Cardiac muscle cell (in vitro differentiated cells and primary cell): ENCODE results near the gene CEACAM5. TPM values are rescaled to one million over a fixed set of nuclear protein-coding genes. Genes with fewer than 3 reads are reported as not detected.

ENCODE experiments used
- DNase-seq, 2 donors: peaks; one replicate each; pipeline versions ENCODE4 v3.0.0 to v3.0.0-alpha.2; 2010 to 2017; ENCODE audit warnings: low read depth in 1 of 2, low spot score in 1 of 2
- H3K27ac ChIP-seq: fragments of 200-600 bp; sonication (generic); 2 replicates; pipeline ENCODE4 v1.5.1; 2016
- H3K27me3 ChIP-seq: fragments of 200-600 bp; sonication (generic); 2 replicates; pipeline ENCODE4 v1.6.0; 2016; ENCODE audit warnings: control low read depth
- H3K36me3 ChIP-seq: fragments of 200-600 bp; sonication (generic); 2 replicates; pipeline ENCODE4 v1.5.1; 2016; ENCODE audit warnings: control low read depth
- H3K4me1 ChIP-seq: fragments of 200-600 bp; sonication (generic); 2 replicates; pipeline ENCODE4 v1.8.1; 2017; ENCODE audit warnings: low read depth, mild to moderate bottlenecking, mixed run types
- H3K4me3 ChIP-seq: fragments of 200-600 bp; sonication (generic); 2 replicates; pipeline ENCODE4 v1.5.1; 2016; ENCODE audit warnings: mild to moderate bottlenecking
- H3K9me3 ChIP-seq: fragments of 200-600 bp; sonication (generic); 2 replicates; pipeline ENCODE4 v1.5.1; 2017; ENCODE audit warnings: low read depth, mild to moderate bottlenecking, control low read depth
- CTCF ChIP-seq: IDR thresholded peaks from 2 replicates; pipeline ENCODE4 v1.5.1; 2012; ENCODE audit warnings: low read depth, mild to moderate bottlenecking, low read length
- polyA plus RNA-seq: library from polyadenylated mRNA; unstranded; fragments of >200 nt; fragmentation: Nextera tagmentation; extraction: Ambion mirVana; gene quantifications from 2 replicates; pipeline ENCODE4 v1.2.1, GENCODE V29; 2016
- total RNA-seq: library from RNA; depleted of rRNA; stranded (reverse); fragments of >200 nt; gene quantifications from 2 replicates; pipeline ENCODE4 v1.2.3, GENCODE V29; 2016

Gene CEACAM5
- total and polyA plus RNA-seq, 2 experiments from 2014 or later: not detected

GRCh38 chr19:41701401-41702075 is 6.9 kb upstream of the CEACAM5 start:
- peak; percentile 11 for TF ChIP-seq CTCF
- no peaks in the 10 kb centered on the region for H3K9me3 ChIP-seq
- DNase-seq: no peak

DNA sequence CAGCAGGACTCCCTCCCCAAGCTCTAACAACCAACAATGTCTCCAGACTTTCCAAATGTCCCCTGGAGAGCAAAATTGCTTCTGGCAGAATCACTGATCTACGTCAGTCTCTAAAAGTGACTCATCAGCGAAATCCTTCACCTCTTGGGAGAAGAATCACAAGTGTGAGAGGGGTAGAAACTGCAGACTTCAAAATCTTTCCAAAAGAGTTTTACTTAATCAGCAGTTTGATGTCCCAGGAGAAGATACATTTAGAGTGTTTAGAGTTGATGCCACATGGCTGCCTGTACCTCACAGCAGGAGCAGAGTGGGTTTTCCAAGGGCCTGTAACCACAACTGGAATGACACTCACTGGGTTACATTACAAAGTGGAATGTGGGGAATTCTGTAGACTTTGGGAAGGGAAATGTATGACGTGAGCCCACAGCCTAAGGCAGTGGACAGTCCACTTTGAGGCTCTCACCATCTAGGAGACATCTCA is 6.2 kb upstream of the CEACAM5 start:
- Histone ChIP-seq H3K4me3 (no peak overlapping the region), H3K9me3 (no peaks in the 10 kb centered on the region), H3K27me3 (no peaks in the 10 kb centered on the region), H3K4me1 (no peaks in the 10 kb centered on the region), H3K27ac (no peak overlapping the region), H3K36me3 (no peaks in the 10 kb centered on the region)
- TF ChIP-seq CTCF: no peak
- peak in 1 of 2 donors; percentile 31 for DNase-seq

More at GRCh38 chr19:41701401-41702075, 6.9 kb upstream of the CEACAM5 start:
- Histone ChIP-seq H3K27ac (no peak overlapping the region), H3K27me3 (no peaks in the 10 kb centered on the region), H3K4me1 (no peaks in the 10 kb centered on the region), H3K4me3 (no peak overlapping the region), H3K36me3 (no peaks in the 10 kb centered on the region)

DNA sequence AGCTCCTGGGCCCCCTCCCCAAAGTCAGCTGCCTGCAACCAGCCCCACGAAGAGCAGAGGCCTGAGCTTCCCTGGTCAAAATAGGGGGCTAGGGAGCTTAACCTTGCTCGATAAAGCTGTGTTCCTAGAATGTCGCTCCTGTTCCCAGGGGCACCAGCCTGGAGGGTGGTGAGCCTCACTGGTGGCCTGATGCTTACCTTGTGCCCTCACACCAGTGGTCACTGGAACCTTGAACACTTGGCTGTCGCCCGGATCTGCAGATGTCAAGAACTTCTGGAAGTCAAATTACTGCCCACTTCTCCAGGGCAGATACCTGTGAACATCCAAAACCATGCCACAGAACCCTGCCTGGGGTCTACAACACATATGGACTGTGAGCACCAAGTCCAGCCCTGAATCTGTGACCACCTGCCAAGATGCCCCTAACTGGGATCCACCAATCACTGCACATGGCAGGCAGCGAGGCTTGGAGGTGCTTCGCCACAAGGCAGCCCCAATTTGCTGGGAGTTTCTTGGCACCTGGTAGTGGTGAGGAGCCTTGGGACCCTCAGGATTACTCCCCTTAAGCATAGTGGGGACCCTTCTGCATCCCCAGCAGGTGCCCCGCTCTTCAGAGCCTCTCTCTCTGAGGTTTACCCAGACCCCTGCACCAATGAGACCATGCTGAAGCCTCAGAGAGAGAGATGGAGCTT is 4.7 kb upstream of the CEACAM5 start:
- H3K4me3 ChIP-seq: no peak overlapping the region
- no peaks in the 10 kb centered on the region for H3K36me3 ChIP-seq
- no peak overlapping the region for H3K27ac ChIP-seq
- no peak for DNase-seq
- no peaks in the 10 kb centered on the region for H3K4me1 ChIP-seq
- TF ChIP-seq CTCF: no peak
- no peaks in the 10 kb centered on the region for H3K9me3 ChIP-seq
- H3K27me3 ChIP-seq: no peaks in the 10 kb centered on the region

DNA sequence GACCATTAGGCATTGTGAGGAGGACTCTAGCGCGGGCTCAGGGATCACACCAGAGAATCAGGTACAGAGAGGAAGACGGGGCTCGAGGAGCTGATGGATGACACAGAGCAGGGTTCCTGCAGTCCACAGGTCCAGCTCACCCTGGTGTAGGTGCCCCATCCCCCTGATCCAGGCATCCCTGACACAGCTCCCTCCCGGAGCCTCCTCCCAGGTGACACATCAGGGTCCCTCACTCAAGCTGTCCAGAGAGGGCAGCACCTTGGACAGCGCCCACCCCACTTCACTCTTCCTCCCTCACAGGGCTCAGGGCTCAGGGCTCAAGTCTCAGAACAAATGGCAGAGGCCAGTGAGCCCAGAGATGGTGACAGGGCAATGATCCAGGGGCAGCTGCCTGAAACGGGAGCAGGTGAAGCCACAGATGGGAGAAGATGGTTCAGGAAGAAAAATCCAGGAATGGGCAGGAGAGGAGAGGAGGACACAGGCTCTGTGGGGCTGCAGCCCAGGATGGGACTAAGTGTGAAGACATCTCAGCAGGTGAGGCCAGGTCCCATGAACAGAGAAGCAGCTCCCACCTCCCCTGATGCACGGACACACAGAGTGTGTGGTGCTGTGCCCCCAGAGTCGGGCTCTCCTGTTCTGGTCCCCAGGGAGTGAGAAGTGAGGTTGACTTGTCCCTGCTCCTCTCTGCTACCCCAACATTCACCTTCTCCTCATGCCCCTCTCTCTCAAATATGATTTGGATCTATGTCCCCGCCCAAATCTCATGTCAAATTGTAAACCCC is 2.8 kb upstream of the CEACAM5 start:
- H3K27me3 ChIP-seq: no peaks in the 10 kb centered on the region
- peak in 1 of 2 donors; percentile 25 for DNase-seq
- H3K27ac ChIP-seq: no peak overlapping the region
- H3K4me1 ChIP-seq: no peaks in the 10 kb centered on the region
- H3K4me3 ChIP-seq: no peak overlapping the region
- H3K9me3 ChIP-seq: no peaks in the 10 kb centered on the region
- no peaks in the 10 kb centered on the region for H3K36me3 ChIP-seq
- TF ChIP-seq CTCF: no peak

DNA sequence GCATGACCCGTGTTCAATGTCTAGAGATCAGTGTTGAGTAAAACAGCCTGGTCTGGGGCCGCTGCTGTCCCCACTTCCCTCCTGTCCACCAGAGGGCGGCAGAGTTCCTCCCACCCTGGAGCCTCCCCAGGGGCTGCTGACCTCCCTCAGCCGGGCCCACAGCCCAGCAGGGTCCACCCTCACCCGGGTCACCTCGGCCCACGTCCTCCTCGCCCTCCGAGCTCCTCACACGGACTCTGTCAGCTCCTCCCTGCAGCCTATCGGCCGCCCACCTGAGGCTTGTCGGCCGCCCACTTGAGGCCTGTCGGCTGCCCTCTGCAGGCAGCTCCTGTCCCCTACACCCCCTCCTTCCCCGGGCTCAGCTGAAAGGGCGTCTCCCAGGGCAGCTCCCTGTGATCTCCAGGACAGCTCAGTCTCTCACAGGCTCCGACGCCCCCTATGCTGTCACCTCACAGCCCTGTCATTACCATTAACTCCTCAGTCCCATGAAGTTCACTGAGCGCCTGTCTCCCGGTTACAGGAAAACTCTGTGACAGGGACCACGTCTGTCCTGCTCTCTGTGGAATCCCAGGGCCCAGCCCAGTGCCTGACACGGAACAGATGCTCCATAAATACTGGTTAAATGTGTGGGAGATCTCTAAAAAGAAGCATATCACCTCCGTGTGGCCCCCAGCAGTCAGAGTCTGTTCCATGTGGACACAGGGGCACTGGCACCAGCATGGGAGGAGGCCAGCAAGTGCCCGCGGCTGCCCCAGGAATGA is 1.5 kb upstream of the CEACAM5 start:
- Histone ChIP-seq H3K27me3 (no peaks in the 10 kb centered on the region), H3K4me3 (no peak overlapping the region), H3K36me3 (no peaks in the 10 kb centered on the region), H3K4me1 (no peaks in the 10 kb centered on the region), H3K9me3 (no peaks in the 10 kb centered on the region), H3K27ac (no peak overlapping the region)
- peak in 1 of 2 donors; percentile 30 for DNase-seq
- peak; percentile 68 for TF ChIP-seq CTCF
